Endodermal cell (in vitro differentiated cells): ENCODE results near the gene BIRC5. TPM values are rescaled to one million over a fixed set of nuclear protein-coding genes. Genes with fewer than 3 reads are reported as not detected.

ENCODE experiments used
- DNase-seq: peaks from one replicate; pipeline ENCODE4 v3.0.0-alpha.2; 2017
- H3K27ac ChIP-seq: 2 replicates; pipeline ENCODE4 v1.5.1; 2013; ENCODE audit warnings: mild to moderate bottlenecking, low read depth, low read length, moderate library complexity
- H3K27me3 ChIP-seq: 2 replicates; pipeline ENCODE4 v1.6.1; 2013; ENCODE audit warnings: mild to moderate bottlenecking, low read length, moderate library complexity; ENCODE audit not compliant: insufficient read depth, control insufficient read depth, poor library complexity, severe bottlenecking
- H3K36me3 ChIP-seq: 2 replicates; pipeline ENCODE4 v1.7.0; 2013; ENCODE audit warnings: mild to moderate bottlenecking, low read length, moderate library complexity; ENCODE audit not compliant: control insufficient read depth, insufficient read depth
- H3K4me1 ChIP-seq: one replicate; pipeline ENCODE4 v1.7.0; 2013; ENCODE audit warnings: low read length; ENCODE audit not compliant: control insufficient read depth, insufficient read depth
- H3K4me3 ChIP-seq: 2 replicates; pipeline ENCODE4 v1.5.1; 2013; ENCODE audit warnings: mild to moderate bottlenecking, low read length, moderate library complexity
- H3K9ac ChIP-seq: 2 replicates; pipeline ENCODE4 v1.6.1; 2013; ENCODE audit warnings: mild to moderate bottlenecking, low read length, moderate library complexity; ENCODE audit not compliant: poor library complexity, severe bottlenecking; ENCODE audit errors: extremely low read depth
- H3K9me3 ChIP-seq: 2 replicates; pipeline ENCODE4 v1.6.1; 2013; ENCODE audit warnings: mild to moderate bottlenecking, low read length, moderate library complexity; ENCODE audit not compliant: control insufficient read depth
- H3K27ac Mint-ChIP-seq: 2 replicates; pipeline ENCODE4 v1.8.0; 2020; ENCODE audit warnings: mixed read lengths
- H3K27me3 Mint-ChIP-seq: 2 replicates; pipeline ENCODE4 v1.8.0; 2021; ENCODE audit warnings: mild to moderate bottlenecking, mixed read lengths; ENCODE audit not compliant: insufficient read depth
- H3K36me3 Mint-ChIP-seq: 2 replicates; pipeline ENCODE4 v1.8.0; 2020; ENCODE audit warnings: low read depth, mixed read lengths
- H3K4me1 Mint-ChIP-seq: 2 replicates; pipeline ENCODE4 v1.8.0; 2020; ENCODE audit warnings: mixed read lengths
- H3K4me3 Mint-ChIP-seq: 2 replicates; pipeline ENCODE4 v1.8.0; 2020; ENCODE audit warnings: mild to moderate bottlenecking, moderate library complexity, mixed read lengths
- H3K9me3 Mint-ChIP-seq: 2 replicates; pipeline ENCODE4 v1.8.0; 2020; ENCODE audit warnings: mild to moderate bottlenecking, mixed read lengths
- WGBS, 2 experiments: methylation state at CpG; one replicate each; pipeline versions ENCODE4 v1.1.5 to v1.1.7; 2013; ENCODE audit warnings: missing lambda C conversion rate in 2 of 2, mixed read lengths in 1 of 2; ENCODE audit not compliant: insufficient coverage in 1 of 2, insufficient read length in 1 of 2; 5-methylcytosine and 5-hydroxymethylcytosine counted together
- total RNA-seq, 2 donors: library from RNA; stranded (reverse); fragmentation: NEBNext Ultra II Directional in 1 of 2; extraction: Animal tissue kit (Norgen Biotek cat#: 25700) in 1 of 2; gene quantifications; 2 replicates in 1 of 2; 3 replicates in 1 of 2; pipeline ENCODE4 v1.2.1, GENCODE V29; 2021
- TF ChIP-seq, protein P1 (sequence below): fragments of 200-600 bp; sonication (generic); conservative IDR thresholded peaks from 2 replicates; pipeline ENCODE4 v1.5.0; 2021; ENCODE audit warnings: antibody characterized with exemption, mild to moderate bottlenecking

The BIRC5 gene
- total RNA-seq, 2 donors from 2014 or later, result 59.7 to 89.6 TPM

DNA sequence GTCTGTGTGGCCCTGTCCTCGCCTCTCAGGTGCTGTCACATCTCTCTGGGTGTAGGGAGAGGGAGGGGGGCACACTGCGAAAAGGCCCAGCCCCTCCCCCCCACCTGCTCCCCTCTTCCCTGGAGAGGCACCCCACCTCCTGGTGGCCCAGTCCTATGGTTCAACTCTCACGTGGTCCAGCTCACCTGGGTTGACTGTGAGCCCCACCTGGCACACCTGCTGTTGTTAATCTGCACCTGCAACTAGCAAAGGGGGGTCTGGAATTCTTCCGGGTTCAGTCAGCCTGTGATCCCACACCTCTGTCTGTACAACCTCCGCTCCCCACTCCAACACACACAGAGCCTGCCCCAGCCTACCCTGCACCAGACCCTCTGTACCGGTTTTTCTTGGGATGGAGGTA is 47.6 kb upstream of the BIRC5 start:
- no peak overlapping the region for H3K27ac Mint-ChIP-seq
- H3K9me3 Mint-ChIP-seq, result no peaks in the 10 kb centered on the region
- H3K4me3 Mint-ChIP-seq, result no peak overlapping the region
- no peak overlapping the region for H3K9ac ChIP-seq
- H3K4me3 ChIP-seq, result no peak overlapping the region
- no peaks in the 10 kb centered on the region for H3K27me3 Mint-ChIP-seq
- H3K36me3 Mint-ChIP-seq, result no peaks in the 10 kb centered on the region
- TF ChIP-seq, protein P1, sequence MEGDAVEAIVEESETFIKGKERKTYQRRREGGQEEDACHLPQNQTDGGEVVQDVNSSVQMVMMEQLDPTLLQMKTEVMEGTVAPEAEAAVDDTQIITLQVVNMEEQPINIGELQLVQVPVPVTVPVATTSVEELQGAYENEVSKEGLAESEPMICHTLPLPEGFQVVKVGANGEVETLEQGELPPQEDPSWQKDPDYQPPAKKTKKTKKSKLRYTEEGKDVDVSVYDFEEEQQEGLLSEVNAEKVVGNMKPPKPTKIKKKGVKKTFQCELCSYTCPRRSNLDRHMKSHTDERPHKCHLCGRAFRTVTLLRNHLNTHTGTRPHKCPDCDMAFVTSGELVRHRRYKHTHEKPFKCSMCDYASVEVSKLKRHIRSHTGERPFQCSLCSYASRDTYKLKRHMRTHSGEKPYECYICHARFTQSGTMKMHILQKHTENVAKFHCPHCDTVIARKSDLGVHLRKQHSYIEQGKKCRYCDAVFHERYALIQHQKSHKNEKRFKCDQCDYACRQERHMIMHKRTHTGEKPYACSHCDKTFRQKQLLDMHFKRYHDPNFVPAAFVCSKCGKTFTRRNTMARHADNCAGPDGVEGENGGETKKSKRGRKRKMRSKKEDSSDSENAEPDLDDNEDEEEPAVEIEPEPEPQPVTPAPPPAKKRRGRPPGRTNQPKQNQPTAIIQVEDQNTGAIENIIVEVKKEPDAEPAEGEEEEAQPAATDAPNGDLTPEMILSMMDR, result no peak
- no peaks in the 10 kb centered on the region for H3K4me1 ChIP-seq
- WGBS, 2 experiments, result 77 to 100% methylated on average over 1 to 6 of the region's 6 CpGs
- peaks cover 4% of the 10 kb centered on the region for H3K36me3 ChIP-seq
- no peaks in the 10 kb centered on the region for H3K27me3 ChIP-seq
- H3K4me1 Mint-ChIP-seq, result peaks cover 2% of the 10 kb centered on the region
- H3K9me3 ChIP-seq, result no peaks in the 10 kb centered on the region
- no peak overlapping the region for H3K27ac ChIP-seq
- DNase-seq, result no peak

DNA sequence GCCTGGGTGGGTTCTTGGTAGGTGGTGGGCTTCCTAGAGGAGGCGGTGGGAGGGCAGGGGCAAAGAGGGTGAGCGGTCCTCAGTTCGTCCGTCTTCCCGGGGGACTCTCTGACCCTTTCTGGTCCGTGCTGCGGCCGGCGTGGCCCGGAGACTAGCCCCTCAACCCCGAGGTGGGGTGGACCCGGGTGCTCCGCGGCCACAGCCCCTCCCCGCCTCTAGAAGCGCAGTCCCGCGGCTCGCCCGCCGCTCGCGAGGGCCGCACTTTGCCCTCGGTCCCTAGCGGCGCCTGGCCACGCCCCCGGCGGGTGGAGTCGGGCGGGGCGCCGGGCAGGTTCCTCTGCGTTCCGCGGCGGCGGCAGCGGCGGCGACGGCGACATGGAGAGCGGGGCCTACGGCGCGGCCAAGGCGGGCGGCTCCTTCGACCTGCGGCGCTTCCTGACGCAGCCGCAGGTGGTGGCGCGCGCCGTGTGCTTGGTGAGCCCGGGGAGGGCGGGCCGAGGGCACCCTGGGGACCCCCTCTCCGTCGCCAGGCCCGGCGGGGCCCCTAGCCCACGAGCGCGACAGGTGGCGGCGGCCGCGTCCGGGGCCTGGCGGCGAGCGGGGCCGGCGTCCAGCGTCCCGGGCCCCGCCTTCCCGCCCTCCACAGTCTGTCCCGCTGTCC is 45.7 kb upstream of the BIRC5 start, which contains the start of gene SYNGR2:
Gene SYNGR2, plus strand, starts transcription at position 340 of the 661 bp plus-strand sequence. Its CDS starts 36 bp downstream, at position 376.
- H3K27ac ChIP-seq, result no peak within 1 kb of the TSS
- peaks cover 4% of the 10 kb centered on the region for H3K36me3 Mint-ChIP-seq
- 0 to 1% methylated on average over 1 to 84 of the region's 84 CpGs for WGBS, 2 experiments
- TF ChIP-seq, protein P1, result no peak
- H3K27me3 Mint-ChIP-seq, result no peaks in the 10 kb centered on the region
- H3K36me3 ChIP-seq, result peaks cover 13% of the 10 kb centered on the region
- H3K4me1 Mint-ChIP-seq, result peaks cover 16% of the 10 kb centered on the region
- no peaks in the 10 kb centered on the region for H3K27me3 ChIP-seq
- H3K4me1 ChIP-seq, result peaks cover 4% of the 10 kb centered on the region
- H3K4me3 Mint-ChIP-seq, result peak within 1 kb of the TSS; percentile 66
- H3K9ac ChIP-seq, result peak within 1 kb of the TSS; percentile 30
- peak within 1 kb of the TSS; percentile 82 for H3K4me3 ChIP-seq
- no peaks in the 10 kb centered on the region for H3K9me3 ChIP-seq
- no peaks in the 10 kb centered on the region for H3K9me3 Mint-ChIP-seq
- peak within 1 kb of the TSS; percentile 44 for H3K27ac Mint-ChIP-seq
- DNase-seq, result peak; percentile 97

DNA sequence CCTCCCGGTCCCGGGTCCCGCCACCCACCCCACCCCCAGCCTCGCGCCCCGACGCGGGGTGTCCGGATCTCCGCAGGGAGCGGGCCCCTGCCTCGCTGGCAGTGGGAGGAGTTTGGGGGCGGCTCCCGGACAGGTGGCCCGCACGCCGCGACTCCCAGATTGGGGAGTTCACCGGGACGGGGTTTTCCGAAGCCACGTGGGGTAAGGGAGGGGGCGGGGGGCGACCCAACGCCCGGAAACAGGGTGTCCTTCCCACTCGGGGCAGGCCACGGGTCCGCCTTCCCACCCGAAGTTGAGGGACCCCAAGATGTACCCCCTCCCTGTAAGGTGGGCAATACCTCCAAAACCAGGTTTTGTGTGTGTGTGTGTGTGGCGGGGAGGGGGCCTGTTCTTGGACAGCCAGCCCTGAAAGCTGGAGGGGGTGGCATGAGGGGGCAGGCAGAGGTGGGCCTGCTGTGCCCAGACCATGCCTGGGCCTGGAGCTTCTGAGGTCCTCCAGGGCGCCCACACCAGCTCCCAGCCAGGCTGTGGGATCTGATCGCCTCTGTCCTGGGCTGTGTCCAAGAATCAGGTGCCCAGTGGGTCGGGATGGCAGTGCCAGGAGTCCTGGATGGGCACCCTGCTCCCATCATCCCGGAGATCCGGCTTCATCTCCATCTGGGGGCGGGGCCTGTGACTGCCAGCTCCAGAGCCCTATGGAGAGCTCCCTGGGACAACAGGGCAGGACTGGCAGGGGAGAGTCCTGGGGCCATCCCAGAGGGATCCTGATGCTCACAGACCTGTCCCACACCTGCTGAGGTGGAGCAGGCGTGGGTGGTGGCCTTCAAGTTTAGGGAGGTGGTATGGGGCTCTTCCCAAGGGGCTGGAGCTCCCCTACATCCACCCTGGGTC is 44.9 kb upstream of the BIRC5 start:
- H3K9ac ChIP-seq, result peak overlapping the region; percentile 30
- H3K27ac ChIP-seq, result no peak overlapping the region

More for the DNA sequence above, 44.9 kb upstream of the BIRC5 start:
- H3K4me1 ChIP-seq, result peaks cover 4% of the 10 kb centered on the region
- Mint-ChIP-seq H3K36me3 (peaks cover 12% of the 10 kb centered on the region), H3K9me3 (no peaks in the 10 kb centered on the region), H3K4me3 (peak overlapping the region; percentile 66), H3K27ac (peak overlapping the region; percentile 44), H3K27me3 (no peaks in the 10 kb centered on the region), H3K4me1 (peaks cover 16% of the 10 kb centered on the region)
- H3K27me3 ChIP-seq, result no peaks in the 10 kb centered on the region
- peak overlapping the region; percentile 82 for H3K4me3 ChIP-seq
- peaks cover 18% of the 10 kb centered on the region for H3K36me3 ChIP-seq
- peak; percentile 95 for DNase-seq
- TF ChIP-seq, protein P1, result no peak
- no peaks in the 10 kb centered on the region for H3K9me3 ChIP-seq
- WGBS, 2 experiments, result 11 to 40% methylated on average over 7 to 37 of the region's 38 CpGs
